Nephron progenitor cell (in vitro differentiated cells): Measurements from ENCODE around the gene ITPRIP.
A peak's percentile ranks its signal among the peaks of the same experiment; 100 is the strongest.

Experiments
- DNase-seq: peaks from one replicate; pipeline ENCODE4 v3.0.0; 2021
- H3K27ac Mint-ChIP-seq: 2 replicates; pipeline ENCODE4 v1.8.0; 2021; ENCODE audit warnings: mild to moderate bottlenecking, moderate library complexity, mixed read lengths
- H3K27me3 Mint-ChIP-seq: 2 replicates; pipeline ENCODE4 v1.8.0; 2021; ENCODE audit warnings: mild to moderate bottlenecking, low read depth, mixed read lengths; ENCODE audit not compliant: poor library complexity
- H3K36me3 Mint-ChIP-seq: 2 replicates; pipeline ENCODE4 v1.8.0; 2021; ENCODE audit warnings: low read depth, mixed read lengths
- H3K4me1 Mint-ChIP-seq: 2 replicates; pipeline ENCODE4 v1.8.0; 2021; ENCODE audit warnings: mixed read lengths
- H3K4me3 Mint-ChIP-seq: 2 replicates; pipeline ENCODE4 v1.8.0; 2021; ENCODE audit warnings: mild to moderate bottlenecking, moderate library complexity, mixed read lengths
- H3K9me3 Mint-ChIP-seq: 2 replicates; pipeline ENCODE4 v1.8.0; 2021; ENCODE audit warnings: mild to moderate bottlenecking, moderate library complexity, mixed read lengths
- TF ChIP-seq, protein P1 (sequence below): fragments of 200-600 bp; sonication (generic); IDR thresholded peaks from 2 replicates; pipeline ENCODE4 v1.5.0; 2021; ENCODE audit warnings: antibody characterized with exemption

ITPRIP gene

DNA sequence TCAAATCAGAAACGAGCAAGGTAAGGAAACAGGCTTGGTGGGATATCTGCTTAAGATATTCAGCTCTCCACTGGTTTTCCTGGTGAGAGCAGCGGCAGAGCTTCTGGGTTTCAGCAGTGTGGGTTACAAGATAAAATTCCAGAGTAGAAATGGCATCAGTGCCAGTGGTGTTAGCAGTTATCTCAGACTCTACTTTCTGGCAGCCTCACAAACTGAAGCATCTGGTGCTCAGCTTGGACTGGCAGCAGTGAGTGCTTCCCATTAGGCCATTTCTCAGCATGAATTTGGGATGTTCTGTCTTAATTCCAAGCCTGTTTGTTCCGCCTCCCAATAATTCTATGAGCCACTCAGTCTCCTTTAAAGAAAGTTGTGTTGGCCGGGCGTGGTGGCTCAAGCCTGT is 76.2 kb downstream of the ITPRIP start:
- no peaks in the 10 kb centered on the region for H3K4me1 Mint-ChIP-seq

DNA sequence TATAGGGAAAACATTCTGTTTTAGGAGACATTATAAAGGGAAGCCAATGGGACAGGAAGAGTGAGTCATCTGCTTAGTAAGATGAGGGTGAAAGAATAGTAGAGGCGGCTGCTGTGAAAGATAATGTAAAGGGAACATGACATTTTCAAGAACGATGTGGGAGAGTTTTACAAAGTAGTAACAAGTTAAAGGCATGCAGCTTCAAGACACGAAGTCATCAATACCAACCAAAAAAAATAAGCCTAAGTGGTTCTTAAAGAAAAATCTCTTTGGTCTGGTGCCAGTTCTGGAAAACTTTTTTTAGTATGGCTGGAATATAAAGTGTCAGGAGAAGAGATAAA is 77.5 kb downstream of the ITPRIP start:
- H3K27ac Mint-ChIP-seq, result no peak overlapping the region
- DNase-seq, result no peak
- no peaks in the 10 kb centered on the region for H3K9me3 Mint-ChIP-seq
- peaks cover 10% of the 10 kb centered on the region for H3K4me1 Mint-ChIP-seq
- H3K27me3 Mint-ChIP-seq, result no peaks in the 10 kb centered on the region
- TF ChIP-seq, protein P1, sequence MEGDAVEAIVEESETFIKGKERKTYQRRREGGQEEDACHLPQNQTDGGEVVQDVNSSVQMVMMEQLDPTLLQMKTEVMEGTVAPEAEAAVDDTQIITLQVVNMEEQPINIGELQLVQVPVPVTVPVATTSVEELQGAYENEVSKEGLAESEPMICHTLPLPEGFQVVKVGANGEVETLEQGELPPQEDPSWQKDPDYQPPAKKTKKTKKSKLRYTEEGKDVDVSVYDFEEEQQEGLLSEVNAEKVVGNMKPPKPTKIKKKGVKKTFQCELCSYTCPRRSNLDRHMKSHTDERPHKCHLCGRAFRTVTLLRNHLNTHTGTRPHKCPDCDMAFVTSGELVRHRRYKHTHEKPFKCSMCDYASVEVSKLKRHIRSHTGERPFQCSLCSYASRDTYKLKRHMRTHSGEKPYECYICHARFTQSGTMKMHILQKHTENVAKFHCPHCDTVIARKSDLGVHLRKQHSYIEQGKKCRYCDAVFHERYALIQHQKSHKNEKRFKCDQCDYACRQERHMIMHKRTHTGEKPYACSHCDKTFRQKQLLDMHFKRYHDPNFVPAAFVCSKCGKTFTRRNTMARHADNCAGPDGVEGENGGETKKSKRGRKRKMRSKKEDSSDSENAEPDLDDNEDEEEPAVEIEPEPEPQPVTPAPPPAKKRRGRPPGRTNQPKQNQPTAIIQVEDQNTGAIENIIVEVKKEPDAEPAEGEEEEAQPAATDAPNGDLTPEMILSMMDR, result no peak
- H3K4me3 Mint-ChIP-seq, result no peak overlapping the region
- H3K36me3 Mint-ChIP-seq, result peaks cover 51% of the 10 kb centered on the region

More for the DNA sequence above, 76.2 kb downstream of the ITPRIP start:
- no peak for DNase-seq
- Mint-ChIP-seq H3K36me3 (peaks cover 63% of the 10 kb centered on the region), H3K9me3 (no peaks in the 10 kb centered on the region), H3K27me3 (no peaks in the 10 kb centered on the region), H3K4me3 (no peak overlapping the region), H3K27ac (peak overlapping the region; percentile 70)
- TF ChIP-seq, protein P1, result no peak

DNA sequence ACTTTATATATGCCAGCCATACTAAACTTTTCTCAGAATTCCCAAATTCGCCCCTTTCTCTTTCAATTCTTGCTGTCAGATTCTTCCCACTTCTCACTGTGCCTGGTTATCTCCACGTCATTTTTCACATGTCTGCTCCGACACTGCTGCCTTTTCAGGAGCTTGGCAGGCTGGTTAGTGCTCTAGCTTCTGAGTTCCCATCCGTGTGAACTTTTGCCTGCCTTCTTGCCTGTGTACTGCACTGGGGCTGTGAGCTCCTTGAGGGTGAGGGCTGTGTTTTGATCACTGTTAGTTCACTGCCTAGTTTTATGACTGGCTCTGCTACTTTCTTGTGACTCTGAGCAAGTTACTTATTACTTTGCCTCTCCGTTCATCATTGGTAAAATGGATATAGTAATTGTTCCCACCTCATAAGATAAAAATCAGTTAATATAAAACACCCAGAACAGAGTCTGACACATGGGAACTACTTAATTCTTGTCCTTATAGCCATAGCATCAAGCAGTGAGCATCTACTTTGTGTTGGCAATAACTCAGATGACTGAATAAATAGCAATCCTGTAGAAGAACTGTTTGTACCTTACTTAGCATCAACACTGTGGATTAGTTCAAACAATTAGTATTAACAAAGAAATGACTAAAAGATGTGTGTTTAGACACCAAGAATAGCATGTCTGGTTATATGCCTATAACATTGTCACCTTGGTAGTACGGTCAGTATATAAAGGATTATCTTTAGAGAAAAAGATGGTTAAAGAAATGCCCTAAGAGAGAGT is 78.1 kb downstream of the ITPRIP start:
- Mint-ChIP-seq H3K27ac (peak overlapping the region; percentile 14), H3K4me3 (no peak overlapping the region), H3K36me3 (peaks cover 45% of the 10 kb centered on the region), H3K4me1 (peaks cover 16% of the 10 kb centered on the region), H3K9me3 (no peaks in the 10 kb centered on the region), H3K27me3 (no peaks in the 10 kb centered on the region)
- DNase-seq, result no peak
- TF ChIP-seq, protein P1, result no peak
